ENCODE measurements around the gene OR5K2.

OR5K2 gene

DNA sequence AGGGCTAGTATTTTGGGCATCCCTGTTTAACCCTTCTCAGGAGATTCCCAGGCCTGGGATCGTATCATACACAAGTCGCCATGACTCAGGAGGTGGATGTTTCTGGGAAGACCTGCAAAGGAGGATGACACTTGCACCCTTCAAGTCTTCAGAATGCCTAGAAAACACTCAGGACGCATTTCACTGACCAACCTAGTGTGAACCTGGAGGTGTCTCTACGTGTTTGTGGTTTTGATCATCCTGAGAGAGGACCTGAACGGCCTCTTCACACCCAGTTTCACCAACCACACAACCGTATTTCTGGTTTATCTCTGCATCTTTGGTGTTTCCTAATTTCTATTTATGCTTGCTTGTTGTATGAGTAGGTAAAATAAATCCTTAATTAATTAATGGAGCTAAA is 28.0 kb downstream of the OR5K2 start:
- no peak for DNase-seq

DNA sequence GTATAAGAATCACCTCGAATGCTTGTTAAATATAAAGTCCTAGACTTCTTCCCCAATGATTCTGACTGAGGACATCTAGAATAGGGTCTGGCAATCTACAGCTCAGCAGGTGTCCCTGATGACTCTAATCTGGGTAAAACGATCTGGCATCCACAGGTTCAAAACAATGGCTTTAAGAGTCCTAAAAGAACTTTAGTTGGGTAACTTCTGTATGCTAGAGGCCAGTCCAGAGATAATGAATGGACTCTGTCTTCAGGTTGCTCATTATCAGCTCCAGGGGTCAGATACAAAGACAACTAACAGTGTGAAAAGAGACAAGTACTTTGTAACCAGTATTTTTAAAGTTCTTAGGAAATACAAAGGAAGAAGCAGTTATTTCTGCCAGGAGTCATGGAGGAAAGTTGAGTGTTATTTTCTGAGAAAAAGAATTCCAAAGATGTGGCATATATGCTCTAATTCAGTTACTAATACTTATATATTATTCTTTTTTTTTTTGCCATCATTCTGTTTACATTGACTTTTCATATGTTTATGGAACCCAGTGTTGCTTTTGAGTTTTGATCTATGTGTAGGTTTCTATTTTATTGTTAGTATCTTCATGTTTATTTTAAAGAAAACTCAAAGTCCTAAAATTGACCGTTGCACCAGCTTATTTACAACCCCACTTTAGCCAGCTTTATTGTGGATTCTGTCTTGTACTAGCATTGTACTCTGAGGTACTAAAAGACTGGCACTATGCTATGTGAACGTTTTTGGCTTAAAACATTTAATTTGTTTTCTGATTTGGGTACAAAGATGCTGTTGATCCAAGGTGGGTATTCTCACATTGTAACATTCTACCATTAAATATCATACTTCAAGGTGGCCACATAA is 31.2 kb downstream of the OR5K2 start:
- no peak for DNase-seq

DNA sequence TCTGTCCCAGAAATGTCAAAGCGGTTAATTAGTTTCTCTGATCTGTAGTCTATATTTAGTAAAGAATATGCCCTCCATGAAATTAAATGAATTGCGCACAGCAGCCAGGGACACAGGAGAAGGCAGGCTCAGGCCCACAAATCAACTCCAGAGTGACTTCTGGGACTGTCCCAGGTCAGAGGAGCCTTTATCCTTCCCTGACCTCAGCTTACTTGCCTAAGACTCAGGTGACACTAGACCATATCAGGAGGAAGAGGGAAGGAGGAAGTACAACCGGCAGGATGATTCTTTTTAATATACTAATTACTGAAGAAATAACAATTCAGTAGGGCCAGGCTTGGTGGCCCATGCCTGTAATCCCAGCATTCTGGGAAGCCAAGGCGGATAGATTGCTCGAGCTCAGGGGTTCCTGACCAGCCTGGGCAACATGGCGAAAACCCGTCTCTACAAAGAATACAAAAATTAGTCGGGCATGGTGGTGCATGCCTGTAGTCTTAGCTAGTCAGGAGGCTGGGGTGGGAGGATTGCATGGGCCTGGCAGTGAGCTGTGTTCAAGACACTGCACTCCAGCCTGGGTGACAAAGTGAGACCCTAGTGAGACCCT is 32.5 kb downstream of the OR5K2 start:
- no peak for DNase-seq

DNA sequence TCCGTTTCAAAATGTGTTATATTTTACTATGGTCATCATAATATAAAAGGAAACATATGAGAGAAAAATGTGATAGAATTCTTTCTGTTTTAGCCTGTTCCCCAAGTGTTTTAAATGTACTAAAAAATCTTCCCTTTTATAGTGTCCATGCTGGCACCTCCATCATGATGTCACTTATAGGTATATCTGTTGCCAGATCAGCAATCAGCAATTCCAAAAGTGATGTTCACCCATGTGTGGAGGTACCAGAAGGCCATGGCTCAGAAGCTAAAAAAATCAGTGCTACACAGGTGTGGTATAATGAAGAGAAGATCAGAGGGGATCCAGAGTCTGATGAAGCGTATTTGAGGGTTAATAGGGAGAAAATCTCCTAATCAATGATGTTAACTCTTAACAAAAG is 33.2 kb downstream of the OR5K2 start:
- no peak for DNase-seq

DNA sequence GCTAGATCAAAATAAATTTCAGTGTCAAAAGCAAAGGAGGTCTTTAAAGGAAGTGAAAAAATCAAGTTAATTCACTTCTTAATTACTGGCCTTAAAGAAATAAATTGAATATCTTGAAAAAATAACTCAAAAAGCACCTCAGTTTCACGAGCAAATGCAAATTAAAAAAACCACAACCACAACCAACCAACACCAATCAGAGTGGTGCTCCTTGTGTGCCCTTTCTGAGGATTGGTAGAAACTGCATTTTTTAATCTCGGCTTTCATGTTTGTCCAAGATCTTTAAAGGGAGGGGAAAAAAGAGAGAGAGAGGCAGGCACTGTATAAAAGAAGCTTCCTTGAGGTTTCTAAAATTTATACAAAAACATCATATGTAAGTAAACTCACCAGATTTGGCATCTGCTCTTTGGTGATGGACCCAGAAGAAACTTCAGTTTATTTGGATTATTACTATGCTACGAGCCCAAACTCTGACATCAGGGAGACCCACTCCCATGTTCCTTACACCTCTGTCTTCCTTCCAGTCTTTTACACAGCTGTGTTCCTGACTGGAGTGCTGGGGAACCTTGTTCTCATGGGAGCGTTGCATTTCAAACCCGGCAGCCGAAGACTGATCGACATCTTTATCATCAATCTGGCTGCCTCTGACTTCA is 34.3 kb downstream of the OR5K2 start, which contains the start of gene GPR15:
Gene GPR15 (plus strand): TSS at position 357 of the 653 bp plus-strand sequence. CDS start 56 bp downstream, at position 413.
- DNase-seq, result no peak

DNA sequence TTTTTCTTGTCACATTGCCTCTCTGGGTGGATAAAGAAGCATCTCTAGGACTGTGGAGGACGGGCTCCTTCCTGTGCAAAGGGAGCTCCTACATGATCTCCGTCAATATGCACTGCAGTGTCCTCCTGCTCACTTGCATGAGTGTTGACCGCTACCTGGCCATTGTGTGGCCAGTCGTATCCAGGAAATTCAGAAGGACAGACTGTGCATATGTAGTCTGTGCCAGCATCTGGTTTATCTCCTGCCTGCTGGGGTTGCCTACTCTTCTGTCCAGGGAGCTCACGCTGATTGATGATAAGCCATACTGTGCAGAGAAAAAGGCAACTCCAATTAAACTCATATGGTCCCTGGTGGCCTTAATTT is 34.8 kb downstream of the OR5K2 start:
- DNase-seq, result no peak

DNA sequence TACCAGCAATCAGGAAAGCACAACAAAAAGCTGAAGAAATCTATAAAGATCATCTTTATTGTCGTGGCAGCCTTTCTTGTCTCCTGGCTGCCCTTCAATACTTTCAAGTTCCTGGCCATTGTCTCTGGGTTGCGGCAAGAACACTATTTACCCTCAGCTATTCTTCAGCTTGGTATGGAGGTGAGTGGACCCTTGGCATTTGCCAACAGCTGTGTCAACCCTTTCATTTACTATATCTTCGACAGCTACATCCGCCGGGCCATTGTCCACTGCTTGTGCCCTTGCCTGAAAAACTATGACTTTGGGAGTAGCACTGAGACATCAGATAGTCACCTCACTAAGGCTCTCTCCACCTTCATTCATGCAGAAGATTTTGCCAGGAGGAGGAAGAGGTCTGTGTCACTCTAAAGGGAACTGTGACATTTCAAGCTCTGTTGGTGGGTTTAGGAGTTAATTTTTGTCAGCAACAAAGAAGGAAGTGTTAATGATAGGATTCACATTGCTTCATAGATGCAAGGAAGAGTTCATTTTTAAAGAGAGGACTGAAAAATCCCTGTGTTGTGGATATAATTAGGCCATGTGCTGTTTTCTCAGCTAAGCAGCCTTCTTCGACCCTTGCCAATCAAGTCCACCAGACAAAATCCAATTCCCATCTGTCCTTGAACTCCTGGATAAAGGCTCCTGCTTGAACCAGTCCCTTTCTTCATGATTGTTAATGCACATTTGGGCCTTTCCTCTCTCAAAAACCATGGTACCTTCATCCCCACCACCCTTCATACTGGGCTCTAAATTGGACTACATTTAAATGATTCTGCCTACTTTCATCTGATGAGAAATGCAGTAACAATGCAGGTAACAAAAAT is 35.5 kb downstream of the OR5K2 start:
- DNase-seq, result no peak

DNA sequence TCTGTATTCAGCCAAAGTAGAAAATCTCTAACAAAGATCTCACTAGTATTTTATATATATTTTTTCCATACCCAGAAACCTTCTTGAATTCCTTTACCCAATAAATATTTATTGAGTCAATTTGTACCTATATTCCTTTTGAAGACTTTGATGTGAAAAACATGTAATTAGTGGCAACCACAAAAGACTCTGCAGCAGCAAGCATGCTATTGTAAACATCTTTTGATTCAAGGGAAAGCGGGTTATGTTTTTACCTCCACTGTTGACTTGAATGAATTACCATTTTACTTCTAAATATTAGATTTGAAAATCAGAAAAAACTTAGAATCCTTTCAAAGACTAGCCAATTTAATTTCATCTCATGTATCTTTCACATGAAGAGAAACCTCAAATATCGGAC is 36.7 kb downstream of the OR5K2 start:
- DNase-seq, result no peak

DNA sequence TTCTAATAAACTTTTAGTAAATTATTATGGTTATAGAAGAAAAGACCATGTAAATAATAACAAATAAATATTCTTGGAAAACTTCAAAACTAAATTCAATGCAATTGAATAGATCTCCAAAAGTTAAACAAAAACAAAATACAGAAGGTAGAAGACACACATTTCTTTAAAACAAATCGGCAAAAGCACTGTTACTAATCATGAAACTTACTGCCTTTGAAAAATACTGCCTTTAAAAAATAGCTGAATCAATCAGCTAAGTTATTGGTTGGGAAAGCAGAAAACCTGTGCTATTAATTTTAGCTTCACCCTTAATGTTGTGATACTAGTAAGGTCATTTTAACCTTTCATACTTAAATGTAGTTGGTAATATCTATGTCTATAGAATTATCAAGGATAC is 37.3 kb downstream of the OR5K2 start:
- DNase-seq, result no peak

DNA sequence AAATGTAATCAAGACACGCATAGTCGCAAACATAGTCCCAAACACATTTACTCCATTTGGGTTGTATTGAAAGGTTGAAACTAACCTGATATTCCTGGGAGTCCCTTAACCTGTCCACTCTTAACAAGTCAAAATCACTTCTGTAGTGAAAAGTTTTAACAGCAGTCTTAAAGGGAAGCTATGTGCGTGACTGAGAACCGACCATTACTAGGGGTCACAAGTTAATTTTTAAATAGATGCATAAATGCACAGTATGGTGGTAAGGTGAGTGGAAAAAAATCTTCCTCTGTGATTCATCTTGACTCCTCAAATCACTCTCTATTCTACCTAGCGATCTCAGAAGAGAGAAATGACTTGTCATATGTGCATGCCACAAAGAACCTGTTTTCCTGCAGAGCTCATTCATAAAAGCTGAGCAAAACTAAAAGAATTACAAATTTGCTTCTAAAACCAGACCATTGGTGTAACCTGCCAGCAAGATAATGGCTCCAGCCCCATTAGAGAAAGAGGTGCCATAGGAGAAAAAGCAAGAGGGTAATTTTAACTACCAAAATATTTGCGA is 39.1 kb downstream of the OR5K2 start:
- no peak for DNase-seq

DNA sequence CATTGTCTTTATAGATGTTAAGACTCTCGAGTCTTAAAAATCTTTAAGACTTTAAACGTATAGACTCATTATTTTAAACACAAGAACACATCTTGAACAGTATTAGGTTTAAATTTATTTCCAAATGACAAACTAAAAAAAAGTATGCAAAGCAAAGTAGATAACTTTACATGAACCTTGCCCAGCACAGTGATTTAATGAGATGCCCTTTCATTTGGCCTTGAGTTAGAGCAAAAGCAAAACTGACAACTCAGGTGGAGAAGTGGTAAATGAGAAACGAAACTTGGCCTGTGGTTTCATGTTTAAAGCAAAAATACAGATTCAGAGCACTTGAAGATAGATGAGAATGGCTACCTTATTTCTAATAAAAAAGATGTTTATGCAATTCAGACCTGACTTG is 42.9 kb downstream of the OR5K2 start:
- no peak for DNase-seq

DNA sequence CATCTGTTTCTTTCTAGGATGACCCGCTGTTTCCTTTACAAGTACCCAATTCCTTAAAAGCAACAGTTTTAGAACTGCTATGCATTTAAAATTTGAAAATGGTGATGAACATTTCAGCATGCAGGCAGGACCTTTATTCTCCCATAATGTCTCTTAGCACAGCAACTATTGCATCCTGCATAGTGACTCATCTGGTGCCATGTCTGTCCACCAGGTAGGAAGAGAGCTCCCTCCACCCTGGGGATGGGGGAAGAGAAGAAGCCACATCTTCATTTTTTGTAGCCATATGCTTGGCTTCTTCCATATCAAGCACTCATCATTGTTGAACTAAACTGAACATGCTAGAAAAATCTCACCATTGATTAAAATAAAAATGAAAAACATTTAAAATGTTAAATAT is 44.2 kb downstream of the OR5K2 start:
- no peak for DNase-seq

DNA sequence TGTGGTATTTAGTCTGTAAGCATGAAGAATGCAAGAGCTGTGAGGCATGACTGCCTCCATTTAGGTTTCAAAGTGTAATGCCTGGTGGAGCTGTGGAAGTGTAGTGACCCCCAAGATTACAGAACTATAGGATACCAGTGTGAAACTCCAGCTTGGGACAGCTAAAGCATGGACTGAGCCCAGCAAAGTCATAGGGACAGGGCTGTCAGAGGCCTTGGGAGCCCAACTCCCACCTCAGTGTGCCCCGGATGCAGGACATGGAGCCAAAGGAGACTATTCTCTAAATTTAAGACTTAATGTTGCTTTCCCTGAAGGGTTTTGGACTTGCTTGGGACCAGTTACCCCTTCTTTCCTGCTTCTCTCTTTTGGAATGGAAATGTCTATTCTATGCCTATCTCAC is 45.1 kb downstream of the OR5K2 start:
- DNase-seq, result no peak

DNA sequence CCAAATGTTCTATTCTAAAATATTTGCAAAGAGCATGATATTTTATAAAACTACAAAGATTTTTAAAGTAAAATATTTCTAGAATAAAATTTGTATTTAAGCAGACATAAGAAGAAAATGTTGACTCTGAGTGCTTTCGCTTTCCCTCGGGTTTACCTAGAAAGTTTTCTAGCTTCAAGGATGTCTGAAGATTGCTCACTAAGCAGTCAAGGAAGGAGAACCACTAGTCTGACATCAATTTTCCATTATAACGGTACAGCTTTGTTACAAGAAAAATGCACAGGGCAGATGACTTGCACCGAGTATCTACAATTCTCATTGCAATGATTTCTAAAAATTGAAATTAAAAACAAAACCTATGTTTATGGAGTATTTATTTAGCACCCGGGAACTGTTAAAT is 48.5 kb downstream of the OR5K2 start:
- no peak for DNase-seq

All from NCI-H2029 treated with DMSO at 0.1 percent for 48 hours (cell line).